Heart left ventricle (tissue), 13 donors: ENCODE data around the gene CR1.

Experiments
- CTCF ChIP-seq, 12 donors: fragments of 200-600 bp; sonication (generic) in 4 of 12; IDR thresholded peaks; one replicate each; pipeline versions ENCODE4 v1.5.0 to v1.8.0; 2018 to 2022; ENCODE audit warnings: antibody characterized with exemption in 12 of 12, mild to moderate bottlenecking in 5 of 12
- POLR2A ChIP-seq, 2 donors: fragments of 450-650 bp; IDR thresholded peaks; one replicate each; pipeline ENCODE4 v1.6.1; 2017; ENCODE audit warnings: antibody characterized with exemption in 2 of 2, mild to moderate bottlenecking in 2 of 2, moderate library complexity in 2 of 2
- donor health status: ischemic (EF 13 %, LVEDD 7.1; RV severe dilation, severe dysfunction).
- donor health status: DM: no; HTN: yes; CAD: no.
- donor health status: DM: no; HTN: no; CAD: no.
- donor health status: ischemic (EF 25% LVEDD 6.9; RV normal size, moderate dysfunction).
- donor health status: ischemic (EF 25% LVEDD 5.7; RV mildly dilated, moderate dysfunction).
- donor health status: ischemic (EF 35%, LVEDD 5.7; RV mildly dilated, moderate dysfunction).
- donor health status: nonischemic (EF 11% LVEDD 7.7; RV severe dilation, severe dysfunction).
- donor health status: DM: yes; HTN: yes; CAD: no.
- donor health status: PGD.
- donor health status: ischemic (EF 29% LVEDD 5.4; RV normal size, mild dysfunction).
- donor health status: nonischemic (EF 23%, LVEDD 6.1; RV moderate dilation, normal function).

- TF ChIP-seq CTCF (IDR thresholded peaks at IDR 0.05), result no peak
- no peak for TF ChIP-seq POLR2A (IDR thresholded peaks at IDR 0.05)
These were observed 8.0 kb downstream of the CR1 start for GRCh38 chr1:207503950-207504349.
